Subcutaneous abdominal adipose tissue (tissue), 5 donors: ENCODE measurements around the gene TUBB.

ENCODE experiments used
- H3K27ac ChIP-seq: one replicate; pipeline ENCODE4 v1.7.0; 2013; ENCODE audit warnings: low read depth, mild to moderate bottlenecking, inconsistent platforms, low read length, moderate library complexity
- H3K27me3 ChIP-seq, 5 donors: one replicate each; pipeline ENCODE4 v1.7.0; 2013; ENCODE audit warnings: low read length in 5 of 5, inconsistent platforms in 1 of 5; ENCODE audit not compliant: control insufficient read depth in 5 of 5, insufficient read depth in 4 of 5
- H3K36me3 ChIP-seq, 5 donors: one replicate each; pipeline ENCODE4 v1.7.0; 2013; ENCODE audit warnings: low read length in 5 of 5; ENCODE audit not compliant: control insufficient read depth in 5 of 5, insufficient read depth in 5 of 5
- H3K4me1 ChIP-seq, 5 donors: one replicate each; pipeline ENCODE4 v1.7.0; 2013; ENCODE audit warnings: low read length in 5 of 5, mild to moderate bottlenecking in 3 of 5, moderate library complexity in 1 of 5; ENCODE audit not compliant: control insufficient read depth in 5 of 5, insufficient read depth in 5 of 5
- H3K4me3 ChIP-seq, 5 donors: one replicate each; pipeline ENCODE4 v1.7.0; 2013; ENCODE audit warnings: low read length in 5 of 5, low read depth in 1 of 5
- H3K9ac ChIP-seq, 5 donors: one replicate each; pipeline ENCODE4 v1.7.0; 2013; ENCODE audit warnings: low read length in 5 of 5, mild to moderate bottlenecking in 4 of 5, moderate library complexity in 3 of 5
- H3K9me3 ChIP-seq, 5 donors: one replicate each; pipeline ENCODE4 v1.7.0; 2013; ENCODE audit warnings: low read length in 5 of 5; ENCODE audit not compliant: control insufficient read depth in 5 of 5
- donor health status: healthy.
- donor health status: healthy.
- donor health status: healthy.
- donor health status: healthy.
- donor health status: healthy.

TUBB gene

GRCh38 chr6:30682143-30683117 lies 37.7 kb upstream of the TUBB start:
- Histone ChIP-seq H3K27me3 (peaks cover 0 to 8% (median 0%) of the 10 kb centered on the region in 5 donors), H3K4me3 (peak overlapping the region; percentile 75 to 94 (median 85)), H3K27ac (peak overlapping the region; percentile 100), H3K9ac (peak overlapping the region; percentile 78 to 93 (median 88)), H3K36me3 (peaks cover 0 to 29% (median 19%) of the 10 kb centered on the region in 5 donors), H3K9me3 (no peaks in the 10 kb centered on the region), H3K4me1 (peaks cover 20 to 76% (median 72%) of the 10 kb centered on the region in 5 donors)

- Histone ChIP-seq H3K9me3 (no peaks in the 10 kb centered on the region), H3K4me3 (peak overlapping the region; percentile 75 to 94 (median 85)), H3K9ac (peak overlapping the region; percentile 78 to 93 (median 88)), H3K27ac (peak overlapping the region; percentile 100), H3K27me3 (peaks cover 0 to 9% (median 0%) of the 10 kb centered on the region in 5 donors), H3K36me3 (peaks cover 0 to 21% (median 14%) of the 10 kb centered on the region in 5 donors), H3K4me1 (peaks cover 24 to 85% (median 81%) of the 10 kb centered on the region in 5 donors)
Measured at GRCh38 chr6:30683183-30683979, 36.8 kb upstream of the TUBB start.

DNA sequence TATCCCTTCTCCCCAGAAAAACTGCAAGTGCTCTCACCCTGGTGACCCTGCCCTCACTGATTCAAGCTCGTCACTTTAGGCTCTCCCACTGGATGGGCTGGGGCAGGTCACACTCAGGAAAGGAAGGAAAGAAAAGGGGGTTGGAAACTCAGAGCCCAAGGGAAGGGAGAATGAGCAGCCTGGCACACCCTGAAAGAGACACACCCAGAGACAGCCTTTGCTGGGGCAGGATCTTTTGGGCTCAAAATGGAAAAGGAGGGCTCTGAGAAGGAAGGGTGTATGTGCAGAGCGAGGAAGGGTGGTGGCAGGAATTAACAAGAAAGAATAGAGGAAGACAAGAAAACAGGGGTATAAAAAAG lies 36.2 kb upstream of the TUBB start:
- H3K4me1 ChIP-seq, result peaks cover 24 to 87% (median 86%) of the 10 kb centered on the region in 5 donors
- peak overlapping the region; percentile 78 to 93 (median 88) for H3K9ac ChIP-seq
- no peaks in the 10 kb centered on the region for H3K9me3 ChIP-seq
- H3K27me3 ChIP-seq, result peaks cover 0 to 9% (median 0%) of the 10 kb centered on the region in 5 donors
- H3K36me3 ChIP-seq, result peaks cover 0 to 16% (median 9%) of the 10 kb centered on the region in 5 donors
- H3K4me3 ChIP-seq, result peak overlapping the region; percentile 75 to 94 (median 85)
- H3K27ac ChIP-seq, result peak overlapping the region; percentile 100

- peaks cover 24 to 88% (median 86%) of the 10 kb centered on the region in 5 donors for H3K4me1 ChIP-seq
- H3K27me3 ChIP-seq, result peaks cover 0 to 9% (median 0%) of the 10 kb centered on the region in 5 donors
- H3K36me3 ChIP-seq, result peaks cover 0 to 15% (median 9%) of the 10 kb centered on the region in 5 donors
- H3K27ac ChIP-seq, result peak overlapping the region; percentile 100
- H3K9ac ChIP-seq, result peak overlapping the region; percentile 88 to 99 (median 91)
- H3K9me3 ChIP-seq, result no peaks in the 10 kb centered on the region
- peak overlapping the region; percentile 75 to 94 (median 85) for H3K4me3 ChIP-seq
Measured at GRCh38 chr6:30684386-30685156, 35.6 kb upstream of the TUBB start.

GRCh38 chr6:30685157-30686008 lies 34.8 kb upstream of the TUBB start:
- Histone ChIP-seq H3K9me3 (no peaks in the 10 kb centered on the region), H3K9ac (peak overlapping the region; percentile 80 to 99 (median 90)), H3K4me3 (peak overlapping the region; percentile 75 to 97 (median 85)), H3K4me1 (peaks cover 24 to 88% (median 86%) of the 10 kb centered on the region in 5 donors), H3K36me3 (peaks cover 0 to 10% (median 4%) of the 10 kb centered on the region in 5 donors), H3K27me3 (peaks cover 0 to 9% (median 0%) of the 10 kb centered on the region in 5 donors), H3K27ac (peak overlapping the region; percentile 100)

DNA sequence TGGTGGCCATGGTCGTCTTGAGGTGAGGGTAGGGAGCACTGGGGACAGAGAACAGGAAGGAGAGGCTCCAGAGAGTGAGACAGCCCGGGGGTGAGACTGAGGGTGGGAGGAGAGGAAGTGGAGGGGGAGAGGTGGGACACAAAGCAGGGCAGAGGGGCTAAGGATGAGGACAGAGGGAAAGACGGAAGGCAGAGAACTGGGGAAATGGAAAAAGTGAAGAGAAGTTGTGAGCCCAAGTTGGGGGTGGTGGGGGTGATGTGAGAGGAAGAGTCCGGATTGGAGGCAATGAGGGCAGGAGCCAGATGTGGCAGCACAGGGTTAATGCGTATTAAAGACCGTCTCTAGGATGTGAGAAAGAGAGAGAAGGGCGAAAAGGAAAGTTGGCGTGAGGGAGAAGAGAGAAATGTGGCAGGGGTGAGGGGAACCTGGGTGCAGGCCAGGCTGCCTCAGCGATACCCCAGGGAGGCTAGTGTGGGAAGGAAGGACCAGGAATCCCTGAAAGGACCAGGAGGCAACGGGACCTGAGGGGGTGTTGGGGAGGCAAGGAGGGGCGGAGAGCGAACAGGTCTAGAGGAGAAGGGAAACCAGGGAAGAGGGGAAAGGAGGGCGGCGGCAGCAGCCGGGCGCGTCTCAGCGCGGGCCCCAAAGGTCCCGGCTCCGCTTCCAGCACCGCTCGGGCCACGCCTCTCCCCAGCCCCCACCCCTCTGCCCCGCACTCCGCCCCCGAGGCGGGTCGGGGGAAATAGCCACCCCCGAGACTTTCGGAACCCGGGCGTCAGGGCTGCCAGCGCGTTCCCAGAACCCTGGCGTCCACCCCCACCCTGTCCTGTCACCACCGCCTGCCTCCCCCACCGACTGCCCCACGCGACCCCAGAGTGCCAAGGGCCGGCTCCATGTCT lies 33.9 kb upstream of the TUBB start, which contains the start of gene PPP1R18:
Gene PPP1R18 (minus strand): TSS at position 637 of the 899 bp plus-strand sequence. CDS start 627 bp downstream, at position 10.
- H3K4me1 ChIP-seq, result peaks cover 24 to 87% (median 81%) of the 10 kb centered on the region in 5 donors
- peak within 1 kb of the TSS; percentile 94 to 99 (median 97) for H3K9ac ChIP-seq
- H3K27me3 ChIP-seq, result peaks cover 0 to 9% (median 0%) of the 10 kb centered on the region in 5 donors

GRCh38 chr6:30686908-30687658 lies 33.1 kb upstream of the TUBB start:
- H3K4me3 ChIP-seq, result peak overlapping the region; percentile 42 to 94 (median 77)
- peaks cover 23 to 84% (median 78%) of the 10 kb centered on the region in 5 donors for H3K4me1 ChIP-seq
- peak overlapping the region; percentile 73 to 97 (median 94) for H3K9ac ChIP-seq
- peaks cover 0 to 3% (median 0%) of the 10 kb centered on the region in 5 donors for H3K36me3 ChIP-seq
- peaks cover 0 to 9% (median 0%) of the 10 kb centered on the region in 5 donors for H3K27me3 ChIP-seq
- no peaks in the 10 kb centered on the region for H3K9me3 ChIP-seq
- peak overlapping the region; percentile 100 for H3K27ac ChIP-seq

More for the DNA sequence above, 33.9 kb upstream of the TUBB start, which contains the start of gene PPP1R18:
- no peaks in the 10 kb centered on the region for H3K9me3 ChIP-seq
- H3K4me3 ChIP-seq, result peak within 1 kb of the TSS; percentile 75 to 97 (median 85)
- peak within 1 kb of the TSS; percentile 100 for H3K27ac ChIP-seq
- H3K36me3 ChIP-seq, result peaks cover 0 to 7% (median 0%) of the 10 kb centered on the region in 5 donors
